Measurements from ENCODE around the gene UTP25.
"Not testable (repeated sequence)": the region's sequence is repeated elsewhere in the genome, so short reads cannot be mapped to it uniquely, and the experiment has no call there.

UTP25 gene

GRCh38 chr1:209786146-209786545 is 41.6 kb upstream of the UTP25 start:
- H3K4me3 ChIP-seq (ENCODE audit: low read depth, low read length), result no peak overlapping the region
- TF ChIP-seq CTCF (IDR thresholded peaks at IDR 0.05; ENCODE audit: insufficient read depth, low read depth, low read length, missing control alignments), result no peak
- DNase-seq (ENCODE audit: low read depth), result no peak

- H3K4me3 ChIP-seq (ENCODE audit: low read depth, low read length), result no peak overlapping the region
- DNase-seq (ENCODE audit: low read depth), result no peak
- no peak for TF ChIP-seq CTCF (IDR thresholded peaks at IDR 0.05; ENCODE audit: insufficient read depth, low read depth, low read length, missing control alignments)
Measured at GRCh38 chr1:209787551-209787950, 40.2 kb upstream of the UTP25 start.

GRCh38 chr1:209789245-209789644 is 38.5 kb upstream of the UTP25 start:
- no peak for DNase-seq (ENCODE audit: low read depth)
- no peak for TF ChIP-seq CTCF (IDR thresholded peaks at IDR 0.05; ENCODE audit: insufficient read depth, low read depth, low read length, missing control alignments)
- H3K4me3 ChIP-seq (ENCODE audit: low read depth, low read length), result no peak overlapping the region

GRCh38 chr1:209790286-209791193 is 37.2 kb upstream of the UTP25 start:
- TF ChIP-seq CTCF (IDR thresholded peaks at IDR 0.05; ENCODE audit: insufficient read depth, low read depth, low read length, missing control alignments), result no peak
- no peak for DNase-seq (ENCODE audit: low read depth)
- H3K4me3 ChIP-seq (ENCODE audit: low read depth, low read length), result no peak overlapping the region

- DNase-seq (ENCODE audit: low read depth), result no peak
- TF ChIP-seq CTCF (IDR thresholded peaks at IDR 0.05; ENCODE audit: insufficient read depth, low read depth, low read length, missing control alignments), result no peak
Measured at GRCh38 chr1:209791920-209792319, 35.9 kb upstream of the UTP25 start.

GRCh38 chr1:209793711-209794110 is 34.1 kb upstream of the UTP25 start:
- DNase-seq (ENCODE audit: low read depth); H3K4me3 ChIP-seq (ENCODE audit: low read depth, low read length): not testable (repeated sequence)

More at GRCh38 chr1:209791920-209792319, 35.9 kb upstream of the UTP25 start:
- H3K4me3 ChIP-seq (ENCODE audit: low read depth, low read length), result no peak overlapping the region

GRCh38 chr1:209797978-209798639 is 29.7 kb upstream of the UTP25 start:
- TF ChIP-seq CTCF (IDR thresholded peaks at IDR 0.05; ENCODE audit: insufficient read depth, low read depth, low read length, missing control alignments), result peak; percentile 1
- no peak overlapping the region for H3K4me3 ChIP-seq (ENCODE audit: low read depth, low read length)
- DNase-seq (ENCODE audit: low read depth), result no peak

Data from GM12865 (cell line).